Measurements from ENCODE around the gene PCED1A.
A peak's percentile ranks its signal among the peaks of the same experiment; 100 is the strongest.

Gene PCED1A, protein sequence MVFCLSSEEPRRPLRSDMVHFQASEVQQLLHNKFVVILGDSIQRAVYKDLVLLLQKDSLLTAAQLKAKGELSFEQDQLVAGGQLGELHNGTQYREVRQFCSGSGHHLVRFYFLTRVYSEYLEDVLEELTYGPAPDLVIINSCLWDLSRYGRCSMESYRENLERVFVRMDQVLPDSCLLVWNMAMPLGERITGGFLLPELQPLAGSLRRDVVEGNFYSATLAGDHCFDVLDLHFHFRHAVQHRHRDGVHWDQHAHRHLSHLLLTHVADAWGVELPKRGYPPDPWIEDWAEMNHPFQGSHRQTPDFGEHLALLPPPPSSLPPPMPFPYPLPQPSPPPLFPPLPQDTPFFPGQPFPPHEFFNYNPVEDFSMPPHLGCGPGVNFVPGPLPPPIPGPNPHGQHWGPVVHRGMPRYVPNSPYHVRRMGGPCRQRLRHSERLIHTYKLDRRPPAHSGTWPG

GRCh38 chr20:2840138-2840966 is at the start of gene PCED1A, which contains the start of gene VPS16:
TSS of gene PCED1A (minus strand) at chr20:2840655. CDS start at chr20:2839912, 743 bp downstream.
TSS of gene VPS16 (plus strand) at chr20:2840745. CDS start at chr20:2840775, 30 bp downstream.
- DNase-seq: peak; percentile 31 to 91 (median 83)

- no peak for DNase-seq
Observed at GRCh38 chr20:2889797-2890196, 49.3 kb upstream of the PCED1A start.

- no peak for DNase-seq
Observed at GRCh38 chr20:2889209-2889608, 48.8 kb upstream of the PCED1A start.

DNA sequence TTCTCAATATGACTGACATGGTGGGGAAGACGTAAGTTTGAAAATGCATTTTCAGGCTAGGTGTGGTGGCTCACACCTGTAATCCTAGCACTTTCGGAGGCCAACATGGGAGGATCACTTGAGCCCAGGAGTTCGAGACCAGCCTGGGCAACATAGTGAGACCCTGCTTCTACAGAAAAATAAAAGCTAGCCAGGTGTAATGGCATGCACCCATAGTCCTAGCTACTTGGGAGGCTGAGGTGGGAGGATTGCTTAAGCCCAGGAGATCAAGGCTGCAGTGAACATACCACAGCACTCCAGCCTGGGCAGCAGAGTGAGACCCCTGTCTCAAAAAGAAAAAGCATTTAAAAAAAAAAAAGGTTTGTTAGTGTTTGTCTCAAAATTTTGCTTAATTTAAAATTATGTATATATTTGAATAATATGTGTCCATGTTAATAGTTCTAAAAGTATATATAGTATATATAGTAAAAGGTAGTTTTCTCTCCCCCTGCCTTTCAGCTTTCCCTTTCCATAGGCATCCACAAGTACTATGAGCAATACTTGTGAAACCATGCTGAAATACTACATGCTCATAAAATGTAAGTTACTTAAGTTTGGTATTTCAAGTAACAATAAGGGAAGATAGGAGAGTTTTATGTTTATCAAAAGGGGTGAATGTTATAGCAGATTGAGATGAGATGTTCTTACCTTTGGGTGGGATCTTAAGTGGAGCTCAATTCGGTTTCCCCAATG is 47.9 kb upstream of the PCED1A start:
- DNase-seq: no peak

- DNase-seq: no peak
Observed at GRCh38 chr20:2887715-2888114, 47.3 kb upstream of the PCED1A start.

DNA sequence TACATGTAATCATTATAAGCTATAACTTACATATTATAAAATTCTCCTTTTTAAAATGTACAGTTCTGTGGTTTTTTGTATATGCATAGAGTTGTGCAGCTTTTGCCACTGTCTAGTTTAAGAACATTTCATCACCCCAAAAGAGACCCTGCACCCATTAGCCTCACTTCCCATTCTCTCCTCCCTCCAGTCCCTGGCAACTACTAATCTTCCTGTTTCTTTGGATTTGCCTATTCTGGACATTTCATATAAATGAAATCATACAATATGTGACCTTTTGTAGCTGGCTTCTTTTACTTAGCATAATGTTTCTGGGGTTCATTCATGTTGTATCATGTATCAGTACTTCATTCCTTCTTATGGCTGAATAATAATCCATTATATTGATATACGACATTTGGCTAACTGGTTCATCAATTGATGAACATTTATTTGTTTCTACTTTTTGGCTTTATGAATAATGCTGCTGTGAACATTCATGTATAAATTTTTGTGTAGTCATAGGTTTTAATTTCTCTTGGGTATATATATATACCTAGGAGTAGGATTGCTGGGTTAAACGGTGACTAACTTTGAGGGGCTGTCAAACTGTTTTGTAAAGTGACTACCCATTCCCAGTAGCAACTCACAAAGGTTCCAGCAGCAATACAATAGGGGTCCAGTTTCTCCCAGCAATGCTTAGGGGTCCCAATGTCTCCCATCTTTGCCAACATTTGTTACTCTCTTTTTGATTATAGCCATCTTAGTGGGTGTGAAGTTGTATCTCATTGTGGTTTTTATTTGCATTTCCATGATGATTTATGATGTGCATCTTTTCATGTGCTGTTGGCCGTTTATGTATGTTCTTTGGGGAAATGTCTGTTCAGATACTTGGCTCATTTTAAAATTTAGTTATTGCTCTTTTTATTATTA is 43.5 kb upstream of the PCED1A start:
- no peak for DNase-seq

DNA sequence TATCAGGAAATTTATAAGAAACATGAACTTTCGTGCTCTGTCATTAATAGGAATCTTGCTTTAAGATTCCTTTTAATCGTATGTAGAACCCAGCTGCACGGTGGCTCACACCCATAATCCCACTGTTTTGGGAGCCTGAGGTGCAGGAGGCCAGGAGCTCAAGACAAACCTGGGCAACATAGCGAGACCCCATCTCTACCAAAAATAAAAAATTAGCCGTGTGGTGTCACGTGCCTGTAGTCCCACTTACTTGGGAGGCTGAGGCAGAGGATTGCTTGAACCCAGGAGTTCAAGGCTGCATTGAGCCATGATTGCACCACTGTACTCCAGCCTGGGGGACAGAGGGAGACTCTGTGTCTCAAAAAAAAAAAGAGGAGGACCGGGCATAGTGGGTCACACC is 40.2 kb upstream of the PCED1A start:
- DNase-seq: no peak

GRCh38 chr20:2879146-2879545 is 38.7 kb upstream of the PCED1A start:
- DNase-seq: peak in 25 of 58 donors; percentile 5 to 79 (median 37)

GRCh38 chr20:2878515-2878914 is 38.1 kb upstream of the PCED1A start:
- DNase-seq: no peak

DNA sequence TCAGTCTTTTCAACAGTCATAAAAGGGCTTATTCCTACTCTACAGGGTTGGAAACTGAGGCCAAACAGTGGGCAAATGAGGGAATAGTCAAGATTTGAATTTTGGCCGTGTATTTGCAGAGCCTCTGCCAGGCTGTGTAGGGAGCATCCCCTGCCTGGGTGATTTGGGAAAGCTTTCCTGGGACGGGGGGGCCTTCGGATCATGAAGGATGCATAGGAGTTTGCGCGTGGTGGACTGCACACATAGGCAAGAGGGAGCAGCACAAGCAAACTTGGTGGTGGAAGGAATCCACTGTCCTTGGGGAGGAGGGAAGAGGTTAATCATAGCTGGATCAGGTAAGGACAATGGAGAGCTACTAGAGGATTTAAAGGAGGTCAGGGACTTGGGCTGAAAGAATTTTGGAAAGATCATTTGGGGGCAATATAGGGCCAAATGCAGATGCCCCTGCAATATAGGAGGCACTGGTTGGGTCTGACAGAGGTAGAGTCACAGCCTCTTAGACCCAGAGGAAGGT is 35.3 kb upstream of the PCED1A start:
- DNase-seq: no peak

GRCh38 chr20:2874456-2874855 is 34.0 kb upstream of the PCED1A start:
- DNase-seq: peak in 17 of 58 donors; percentile 11 to 47 (median 21)

DNA sequence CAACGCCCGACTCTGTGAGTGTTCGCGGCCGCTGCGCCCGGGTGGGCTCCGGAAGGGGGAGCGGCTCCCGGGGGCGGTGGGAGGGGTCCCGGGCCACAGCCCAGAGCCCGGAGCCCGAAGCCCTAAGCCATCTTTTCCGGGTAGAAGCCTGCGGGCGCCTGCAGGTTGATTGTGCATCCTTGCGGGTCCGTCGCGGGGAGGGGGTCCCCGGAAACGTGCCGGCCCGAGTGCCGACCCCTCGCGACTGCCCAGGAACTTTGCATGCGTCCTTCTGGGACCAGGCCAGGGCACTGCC is 33.2 kb upstream of the PCED1A start:
- peak in 16 of 58 donors; percentile 13 to 72 (median 47) for DNase-seq

- peak; percentile 63 to 95 (median 91) for DNase-seq
Observed at GRCh38 chr20:2873010-2873746, 32.7 kb upstream of the PCED1A start, which contains the start of gene PTPRA. TSS of gene PTPRA (plus strand) at chr20:2873481. CDS start at chr20:2964278, 90,797 bp downstream.

- DNase-seq: peak in 57 of 58 donors; percentile 19 to 89 (median 66)
Observed at GRCh38 chr20:2872459-2873009, 32.1 kb upstream of the PCED1A start.

DNA sequence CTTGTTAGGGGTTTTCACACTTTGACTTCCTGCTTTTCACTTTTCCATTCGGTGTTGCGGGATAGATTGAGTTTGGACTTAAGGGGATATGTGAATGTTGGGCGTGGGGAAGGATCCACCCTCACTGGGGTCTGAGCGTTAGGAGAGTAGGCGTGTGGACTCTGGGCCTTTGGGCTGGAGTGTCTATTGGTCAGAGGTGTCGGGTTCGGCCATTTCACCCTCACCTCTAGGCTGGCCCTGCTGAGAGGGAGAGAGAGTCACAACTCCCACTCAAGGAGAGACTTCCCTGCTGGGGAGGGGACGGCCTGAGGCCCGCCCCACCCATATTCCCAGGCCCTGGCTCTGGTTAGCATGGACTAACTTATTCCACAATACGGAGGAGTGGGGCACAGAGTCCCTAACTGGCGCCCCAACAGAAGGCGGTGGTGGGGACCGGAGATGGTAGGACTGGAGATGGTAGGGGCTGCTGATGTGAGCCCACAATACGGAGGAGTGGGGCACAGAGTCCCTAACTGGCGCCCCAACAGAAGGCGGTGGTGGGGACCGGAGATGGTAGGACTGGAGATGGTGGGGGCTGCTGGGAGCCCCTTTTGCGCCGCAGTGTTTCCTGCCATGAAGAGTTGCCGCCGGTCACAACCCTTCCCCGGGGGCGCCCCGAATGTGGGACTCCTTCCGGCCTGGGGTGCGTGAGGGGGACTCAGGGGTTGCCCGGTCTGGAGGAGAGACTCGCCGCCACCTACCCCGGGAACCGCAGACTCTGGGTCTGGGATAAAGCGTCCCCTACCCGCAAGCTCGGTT is 31.4 kb upstream of the PCED1A start:
- peak in 4 of 58 donors; percentile 33 to 52 (median 49) for DNase-seq

DNA sequence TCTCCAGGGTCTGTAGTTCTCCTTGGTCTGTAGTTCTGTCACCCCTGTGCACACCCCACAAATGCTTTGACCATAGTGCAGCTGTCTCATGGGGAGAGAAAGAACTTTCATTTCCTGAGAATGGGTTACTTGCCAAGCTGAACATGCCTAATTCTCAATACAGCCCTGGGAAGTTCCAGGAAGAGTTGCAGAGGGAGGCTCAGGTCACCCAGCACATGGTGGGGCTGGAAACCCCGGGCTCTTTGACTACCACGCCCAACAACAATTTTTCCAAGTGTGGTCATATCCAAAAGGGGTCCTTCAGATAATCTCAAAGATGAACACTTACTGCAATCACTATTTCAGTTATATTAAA is 30.6 kb upstream of the PCED1A start:
- DNase-seq: no peak

DNA sequence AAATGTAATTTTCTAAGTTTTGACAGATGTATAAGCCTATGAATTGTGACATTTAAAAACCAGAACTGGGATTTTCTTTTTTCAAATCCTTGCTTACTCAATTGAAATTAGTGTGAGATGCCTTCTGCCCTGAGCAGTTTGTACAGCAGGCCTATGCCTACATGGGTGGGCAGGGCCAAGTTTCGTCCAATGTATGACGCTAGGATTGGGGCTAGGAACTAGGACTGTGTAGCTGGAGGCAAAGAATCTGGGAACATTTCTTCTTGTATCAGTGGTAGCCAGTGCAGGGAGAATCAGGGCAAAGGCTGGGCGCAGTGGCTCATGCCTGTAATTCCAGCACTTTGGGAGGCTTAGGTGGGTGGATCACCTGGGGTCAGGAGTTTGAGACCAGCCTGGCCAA is 28.9 kb upstream of the PCED1A start:
- no peak for DNase-seq
